H9 (cell line): Measurements from ENCODE around the gene ALDOA. TPM values are rescaled to one million over a fixed set of nuclear protein-coding genes. Genes with fewer than 3 reads are reported as not detected.

Source experiments
- DNase-seq: peaks from one replicate; pipeline ENCODE4 v3.0.0-alpha.2; 2017
- H2AFZ ChIP-seq: one replicate; pipeline ENCODE4 v1.6.1; 2013; ENCODE audit warnings: mild to moderate bottlenecking, low read length, control low read depth, moderate library complexity
- H2AK5ac ChIP-seq: 2 replicates; pipeline ENCODE4 v1.6.1; 2013; ENCODE audit warnings: low read length, control low read depth, mixed read lengths; ENCODE audit not compliant: insufficient read length
- H2BK120ac ChIP-seq: one replicate; pipeline ENCODE4 v1.6.1; 2013; ENCODE audit warnings: low read depth, mild to moderate bottlenecking, low read length, control low read depth, inconsistent platforms; ENCODE audit not compliant: poor library complexity, severe bottlenecking
- H2BK12ac ChIP-seq: 2 replicates; pipeline ENCODE4 v1.6.1; 2013; ENCODE audit warnings: low read length, control low read depth, mixed read lengths, low read depth; ENCODE audit not compliant: insufficient read length
- H2BK15ac ChIP-seq: 2 replicates; pipeline ENCODE4 v1.6.1; 2013; ENCODE audit warnings: low read depth, low read length, control low read depth
- H2BK20ac ChIP-seq: one replicate; pipeline ENCODE4 v1.6.1; 2013; ENCODE audit warnings: low read depth, mild to moderate bottlenecking, low read length, control low read depth, inconsistent platforms; ENCODE audit not compliant: poor library complexity, severe bottlenecking
- H2BK5ac ChIP-seq: 2 replicates; pipeline ENCODE4 v1.6.1; 2013; ENCODE audit warnings: low read length, control low read depth, mixed read lengths; ENCODE audit not compliant: insufficient read length
- H3K14ac ChIP-seq: 2 replicates; pipeline ENCODE4 v1.6.1; 2013; ENCODE audit warnings: low read length, control low read depth; ENCODE audit not compliant: insufficient read depth
- H3K18ac ChIP-seq: 2 replicates; pipeline ENCODE4 v1.6.1; 2013; ENCODE audit warnings: low read depth, mild to moderate bottlenecking, mixed read lengths, low read length, control low read depth; ENCODE audit not compliant: insufficient read length
- H3K23ac ChIP-seq: 2 replicates; pipeline ENCODE4 v1.6.1; 2013; ENCODE audit warnings: low read length, control low read depth, mixed read lengths, low read depth; ENCODE audit not compliant: insufficient read length
- H3K23me2 ChIP-seq: 2 replicates; pipeline ENCODE4 v1.6.1; 2013; ENCODE audit warnings: low read depth, mild to moderate bottlenecking, mixed read lengths, low read length, control low read depth; ENCODE audit not compliant: insufficient read length, poor library complexity, severe bottlenecking
- H3K27ac ChIP-seq: 2 replicates; pipeline ENCODE4 v1.5.1; 2013; ENCODE audit warnings: low read length, control low read depth, mixed read lengths, low read depth; ENCODE audit not compliant: insufficient read length
- H3K27me3 ChIP-seq: 2 replicates; pipeline ENCODE4 v1.6.1; 2013; ENCODE audit warnings: low read length, control low read depth, inconsistent platforms; ENCODE audit not compliant: insufficient read depth
- H3K4ac ChIP-seq: 2 replicates; pipeline ENCODE4 v1.6.1; 2013; ENCODE audit warnings: low read depth, mild to moderate bottlenecking, control low read depth, inconsistent platforms, low read length, moderate library complexity
- H3K4me1 ChIP-seq: 2 replicates; pipeline ENCODE4 v1.6.1; 2013; ENCODE audit warnings: low read length, control low read depth, inconsistent platforms; ENCODE audit not compliant: insufficient read depth
- H3K4me2 ChIP-seq: 2 replicates; pipeline ENCODE4 v1.6.1; 2013; ENCODE audit warnings: low read length, control low read depth, mixed read lengths; ENCODE audit not compliant: insufficient read length, insufficient read depth
- H3K56ac ChIP-seq: 2 replicates; pipeline ENCODE4 v1.6.1; 2013; ENCODE audit warnings: low read depth, mild to moderate bottlenecking, mixed read lengths, low read length, control low read depth; ENCODE audit not compliant: insufficient read length
- H3K79me1 ChIP-seq: 2 replicates; pipeline ENCODE4 v1.6.1; 2013; ENCODE audit warnings: low read depth, mild to moderate bottlenecking, moderate library complexity, low read length, control low read depth, inconsistent platforms; ENCODE audit not compliant: insufficient read depth, poor library complexity, severe bottlenecking
- H3K79me2 ChIP-seq: 2 replicates; pipeline ENCODE4 v1.6.1; 2013; ENCODE audit warnings: low read length, control low read depth, inconsistent platforms; ENCODE audit not compliant: insufficient read depth
- H3K9ac ChIP-seq: 2 replicates; pipeline ENCODE4 v1.6.1; 2013; ENCODE audit warnings: low read length, control low read depth, mixed read lengths; ENCODE audit not compliant: insufficient read length; ENCODE audit errors: extremely low read depth
- H3K9me3 ChIP-seq: one replicate; pipeline ENCODE4 v1.6.1; 2013; ENCODE audit warnings: low read depth, low read length, inconsistent platforms; ENCODE audit not compliant: control insufficient read depth
- H3T11ph ChIP-seq: one replicate; pipeline ENCODE4 v1.6.1; 2013; ENCODE audit warnings: mild to moderate bottlenecking, low read length, control low read depth, inconsistent platforms
- H4K20me1 ChIP-seq: one replicate; pipeline ENCODE4 v1.6.1; 2013; ENCODE audit not compliant: control insufficient read depth, insufficient read length, insufficient read depth
- H4K5ac ChIP-seq: 2 replicates; pipeline ENCODE4 v1.6.1; 2013; ENCODE audit warnings: low read depth, mild to moderate bottlenecking, mixed read lengths, low read length, control low read depth; ENCODE audit not compliant: insufficient read length
- H4K8ac ChIP-seq: replicated peaks from 2 replicates; pipeline ENCODE4 v1.6.1; 2013; ENCODE audit warnings: low read length, control low read depth, mixed read lengths, low read depth; ENCODE audit not compliant: insufficient read length
- H4K91ac ChIP-seq: 2 replicates; pipeline ENCODE4 v1.6.1; 2013; ENCODE audit warnings: low read depth, mild to moderate bottlenecking, moderate library complexity, mixed read lengths, low read length, control low read depth; ENCODE audit not compliant: insufficient read length
- H3K27ac Mint-ChIP-seq, 3 experiments: 2 replicates in 2 of 3; 3 replicates in 1 of 3; pipeline ENCODE4 v1.8.0; 2020 to 2021; ENCODE audit warnings: mixed read lengths in 3 of 3, mild to moderate bottlenecking in 1 of 3, moderate library complexity in 1 of 3
- H3K27me3 Mint-ChIP-seq: 2 replicates; pipeline ENCODE4 v1.8.0; 2021; ENCODE audit warnings: low read depth, mild to moderate bottlenecking, moderate library complexity, mixed read lengths
- H3K36me3 Mint-ChIP-seq, 3 experiments: 2 replicates in 2 of 3; 3 replicates in 1 of 3; pipeline ENCODE4 v1.8.0; 2020 to 2021; ENCODE audit warnings: low read depth in 3 of 3, mixed read lengths in 3 of 3; ENCODE audit not compliant: insufficient read depth in 1 of 3
- H3K4me1 Mint-ChIP-seq, 2 experiments: 2 replicates each; pipeline ENCODE4 v1.8.0; 2020; ENCODE audit warnings: mixed read lengths in 2 of 2
- H3K4me3 Mint-ChIP-seq, 2 experiments: 2 replicates in 1 of 2; 3 replicates in 1 of 2; pipeline ENCODE4 v1.8.0; 2020 to 2021; ENCODE audit warnings: mild to moderate bottlenecking in 2 of 2, mixed read lengths in 2 of 2, moderate library complexity in 1 of 2
- H3K9me3 Mint-ChIP-seq, 2 experiments: 2 replicates in 1 of 2; 3 replicates in 1 of 2; pipeline ENCODE4 v1.8.0; 2020; ENCODE audit warnings: mild to moderate bottlenecking in 2 of 2, mixed read lengths in 2 of 2, moderate library complexity in 1 of 2
- WGBS: extraction: QIAGEN DNeasy Blood & Tissue Kit; methylation state at CpG from one replicate; pipeline ENCODE4 v1.1.7; 2013; ENCODE audit warnings: missing lambda C conversion rate, low lambda C conversion rate, mixed read lengths; ENCODE audit not compliant: insufficient read length; ENCODE audit errors: extremely low coverage; 5-methylcytosine and 5-hydroxymethylcytosine counted together
- total RNA-seq: library from RNA; stranded (reverse); gene quantifications from 2 replicates; pipeline ENCODE4 v1.2.1, GENCODE V29; 2021
- TF ChIP-seq, protein P1 (sequence below): fragments of 200-600 bp; sonication (generic); conservative IDR thresholded peaks from 3 replicates; pipeline ENCODE4 v1.8.0; 2021; ENCODE audit warnings: antibody characterized with exemption, mild to moderate bottlenecking

Gene ALDOA
- total RNA-seq, 1 experiment from 2014 or later: 1,356 TPM

- Histone ChIP-seq H3K4me1 (no peaks in the 10 kb centered on the region; the same call in 1 of the 2 replicates), H3K18ac (no peak overlapping the region), H3T11ph (no peak overlapping the region), H2BK5ac (no peak overlapping the region), H3K23me2 (peaks cover 5% of the 10 kb centered on the region), H4K8ac (no peak overlapping the region), H3K79me1 (peaks cover 7% of the 10 kb centered on the region), H3K23ac (no peak overlapping the region), H3K4me2 (no peak overlapping the region), H2AFZ (no peak overlapping the region), H3K9me3 (no peaks in the 10 kb centered on the region), H2BK120ac (no peak overlapping the region), H3K4ac (no peak overlapping the region), H2BK12ac (no peak overlapping the region), H3K27me3 (no peaks in the 10 kb centered on the region), H2BK15ac (no peak overlapping the region), H4K91ac (no peak overlapping the region), H3K56ac (no peak overlapping the region), H3K79me2 (peaks cover 12% of the 10 kb centered on the region; the same call in 1 of the 2 replicates), H3K14ac (no peak overlapping the region), H3K9ac (no peak overlapping the region), H4K5ac (no peak overlapping the region), H3K27ac (no peak overlapping the region), H2BK20ac (no peak overlapping the region), H2AK5ac (no peak overlapping the region), H4K20me1 (no peaks in the 10 kb centered on the region)
- WGBS: no CpG with 5 or more reads among the region's 31 CpGs
- H3K4me1 Mint-ChIP-seq: peaks cover 12 to 24% of the 10 kb centered on the region in 2 experiments
- no peaks in the 10 kb centered on the region; a peak in 1 of 5 replicates for H3K9me3 Mint-ChIP-seq
- peak overlapping the region in 1 of 2 experiments; percentile 23; a peak in 1 of 5 replicates for H3K4me3 Mint-ChIP-seq
- peaks cover 51 to 72% (median 58%) of the 10 kb centered on the region in 3 experiments for H3K36me3 Mint-ChIP-seq
- H3K27me3 Mint-ChIP-seq: no peaks in the 10 kb centered on the region; the same call in 1 of the 2 replicates
- TF ChIP-seq, protein P1, sequence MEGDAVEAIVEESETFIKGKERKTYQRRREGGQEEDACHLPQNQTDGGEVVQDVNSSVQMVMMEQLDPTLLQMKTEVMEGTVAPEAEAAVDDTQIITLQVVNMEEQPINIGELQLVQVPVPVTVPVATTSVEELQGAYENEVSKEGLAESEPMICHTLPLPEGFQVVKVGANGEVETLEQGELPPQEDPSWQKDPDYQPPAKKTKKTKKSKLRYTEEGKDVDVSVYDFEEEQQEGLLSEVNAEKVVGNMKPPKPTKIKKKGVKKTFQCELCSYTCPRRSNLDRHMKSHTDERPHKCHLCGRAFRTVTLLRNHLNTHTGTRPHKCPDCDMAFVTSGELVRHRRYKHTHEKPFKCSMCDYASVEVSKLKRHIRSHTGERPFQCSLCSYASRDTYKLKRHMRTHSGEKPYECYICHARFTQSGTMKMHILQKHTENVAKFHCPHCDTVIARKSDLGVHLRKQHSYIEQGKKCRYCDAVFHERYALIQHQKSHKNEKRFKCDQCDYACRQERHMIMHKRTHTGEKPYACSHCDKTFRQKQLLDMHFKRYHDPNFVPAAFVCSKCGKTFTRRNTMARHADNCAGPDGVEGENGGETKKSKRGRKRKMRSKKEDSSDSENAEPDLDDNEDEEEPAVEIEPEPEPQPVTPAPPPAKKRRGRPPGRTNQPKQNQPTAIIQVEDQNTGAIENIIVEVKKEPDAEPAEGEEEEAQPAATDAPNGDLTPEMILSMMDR: no peak
- H3K27ac Mint-ChIP-seq: peak overlapping the region in 1 of 3 experiments; percentile 70; a peak in 1 of 7 replicates
- no peak for DNase-seq
These were observed 4.3 kb downstream of the ALDOA start for GRCh38 chr16:30069611-30070462.
